ENCODE data around the gene BLID.

DNA sequence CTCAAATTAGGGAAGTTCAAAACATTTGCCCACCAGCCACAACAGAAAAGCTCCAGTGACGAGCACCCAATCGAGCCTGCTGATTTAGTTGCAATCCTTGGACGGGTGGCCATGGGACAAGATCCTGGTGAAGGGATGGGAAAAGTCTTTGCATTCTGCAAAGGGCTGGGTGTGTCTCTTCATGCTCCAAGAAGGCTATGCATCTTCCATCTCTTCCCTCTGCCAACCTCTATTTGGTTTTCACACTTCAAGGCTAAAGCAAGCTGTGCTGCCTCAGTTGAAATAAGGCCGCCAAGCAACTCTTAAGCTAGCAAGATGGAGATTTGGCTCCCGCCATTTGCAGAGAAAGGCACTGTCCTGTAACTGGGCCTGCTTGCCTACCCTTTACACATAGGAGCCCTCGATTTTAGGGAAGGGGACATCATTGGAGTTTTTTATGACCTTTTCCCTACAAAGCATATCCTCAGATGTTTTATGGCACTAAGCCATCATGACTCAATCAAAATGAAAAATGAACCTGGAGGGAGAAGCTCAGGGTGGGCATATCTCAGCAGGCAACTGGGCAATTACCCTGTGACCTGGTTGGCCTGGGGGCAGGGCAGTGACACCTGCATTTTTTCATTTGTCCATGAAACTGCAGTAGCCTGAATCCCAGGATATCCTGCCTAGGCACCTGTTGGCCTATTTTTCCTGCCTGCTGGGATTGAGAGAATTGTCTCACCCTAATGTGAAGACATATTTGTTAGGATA, 45.0 kb upstream of the BLID start:
- TF ChIP-seq, protein P1, sequence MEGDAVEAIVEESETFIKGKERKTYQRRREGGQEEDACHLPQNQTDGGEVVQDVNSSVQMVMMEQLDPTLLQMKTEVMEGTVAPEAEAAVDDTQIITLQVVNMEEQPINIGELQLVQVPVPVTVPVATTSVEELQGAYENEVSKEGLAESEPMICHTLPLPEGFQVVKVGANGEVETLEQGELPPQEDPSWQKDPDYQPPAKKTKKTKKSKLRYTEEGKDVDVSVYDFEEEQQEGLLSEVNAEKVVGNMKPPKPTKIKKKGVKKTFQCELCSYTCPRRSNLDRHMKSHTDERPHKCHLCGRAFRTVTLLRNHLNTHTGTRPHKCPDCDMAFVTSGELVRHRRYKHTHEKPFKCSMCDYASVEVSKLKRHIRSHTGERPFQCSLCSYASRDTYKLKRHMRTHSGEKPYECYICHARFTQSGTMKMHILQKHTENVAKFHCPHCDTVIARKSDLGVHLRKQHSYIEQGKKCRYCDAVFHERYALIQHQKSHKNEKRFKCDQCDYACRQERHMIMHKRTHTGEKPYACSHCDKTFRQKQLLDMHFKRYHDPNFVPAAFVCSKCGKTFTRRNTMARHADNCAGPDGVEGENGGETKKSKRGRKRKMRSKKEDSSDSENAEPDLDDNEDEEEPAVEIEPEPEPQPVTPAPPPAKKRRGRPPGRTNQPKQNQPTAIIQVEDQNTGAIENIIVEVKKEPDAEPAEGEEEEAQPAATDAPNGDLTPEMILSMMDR (conservative IDR thresholded peaks at IDR 0.05; ENCODE audit: low read length): no peak
- TF ChIP-seq EZH2phosphoT487 (IDR thresholded peaks at IDR 0.05; ENCODE audit: borderline replicate concordance, low read depth, low read length): no peak
